Activated CD8-positive, alpha-beta T cell treated with anti-CD3 and anti-CD28 coated beads, Interleukin-2, amount 10 ng/mL, durations not matched to agents 7 days and 5 days (primary cell): ENCODE data around the gene FANCL. TPM values are rescaled to one million over a fixed set of nuclear protein-coding genes. Genes with fewer than 3 reads are reported as not detected.
A peak's percentile ranks its signal among the peaks of the same experiment; 100 is the strongest.
"Not testable (repeated sequence)": the region's sequence is repeated elsewhere in the genome, so short reads cannot be mapped to it uniquely, and the experiment has no call there.

Experiments used
- ATAC-seq: fragments of 150-1000 bp; cut with Tn5 transposase; one replicate; pipeline ENCODE4 v1.10.0; 2021; ENCODE audit warnings: moderate library complexity
- CTCF ChIA-PET: fragments of 350-600 bp; sonication (Branson Sonifier 250); formaldehyde crosslinking; loops from one replicate; lab custom pipeline; 2021; ENCODE audit warnings: antibody characterized with exemption; lab: Charles Lee
- POLR2A ChIA-PET: fragments of 350-600 bp; sonication (Branson Sonifier 250); formaldehyde crosslinking; loops from one replicate; lab custom pipeline; 2021; ENCODE audit warnings: antibody characterized with exemption; lab: Charles Lee
- DNase-seq: peaks from one replicate; pipeline ENCODE4 v3.0.0-alpha.2; 2020
- H3K27ac Mint-ChIP-seq: one replicate; pipeline ENCODE4 v1.8.0; 2021; ENCODE audit warnings: mild to moderate bottlenecking, mixed read lengths
- H3K27me3 Mint-ChIP-seq: one replicate; pipeline ENCODE4 v1.8.0; 2021; ENCODE audit warnings: low read depth, mixed read lengths
- H3K36me3 Mint-ChIP-seq: one replicate; pipeline ENCODE4 v1.8.0; 2021; ENCODE audit warnings: low read depth, mixed read lengths
- H3K4me1 Mint-ChIP-seq: one replicate; pipeline ENCODE4 v1.8.0; 2021; ENCODE audit warnings: low read depth, mixed read lengths
- H3K4me3 Mint-ChIP-seq: one replicate; pipeline ENCODE4 v1.8.0; 2021; ENCODE audit warnings: mild to moderate bottlenecking, mixed read lengths
- H3K9me3 Mint-ChIP-seq: one replicate; pipeline ENCODE4 v1.8.0; 2022; ENCODE audit warnings: mixed read lengths; ENCODE audit not compliant: insufficient read depth
- total RNA-seq, 2 experiments: library from RNA; stranded (reverse); gene quantifications; one replicate each; pipeline ENCODE4 v1.2.3, GENCODE V29; 2021

The FANCL gene
- 10 to 100 TPM; 16.6 to 19.2 TPM for total RNA-seq

GRCh38 chr2:58240670-58241545, at the start of gene FANCL:
Gene FANCL, minus strand, starts transcription at chr2:58241325. Its CDS starts 12 bp downstream, at chr2:58241313.
- Mint-ChIP-seq H3K36me3 (no peaks in the 10 kb centered on the region), H3K4me3 (peak within 1 kb of the TSS; percentile 86), H3K27me3 (peaks cover 11% of the 10 kb centered on the region), H3K9me3 (no peaks in the 10 kb centered on the region), H3K27ac (peak within 1 kb of the TSS; percentile 85), H3K4me1 (peaks cover 31% of the 10 kb centered on the region)
- ChIA-PET CTCF (interaction anchor here (0.7 to 1.0 kb wide), 3 partner anchors 42 to 335 kb away, joined by 3 read pairs; no protein-coding TSS in a partner anchor), POLR2A (interaction anchor here (0.6 to 1.0 kb wide), 3 partner anchors 35 to 816 kb away, joined by 3 to 4 read pairs (median 3); no protein-coding TSS in a partner anchor)
- peak; percentile 85 for ATAC-seq
- peak; percentile 80 for DNase-seq

GRCh38 chr2:58289029-58289428, 47.9 kb upstream of the FANCL start:
- no peak overlapping the region for H3K27ac Mint-ChIP-seq
- ATAC-seq (no peak), DNase-seq (no peak)
- CTCF ChIA-PET = no interaction called here
- peaks cover 9% of the 10 kb centered on the region for H3K27me3 Mint-ChIP-seq
- H3K9me3 Mint-ChIP-seq = no peaks in the 10 kb centered on the region
- POLR2A ChIA-PET = no interaction called here
- no peaks in the 10 kb centered on the region for H3K4me1 Mint-ChIP-seq
- no peak overlapping the region for H3K4me3 Mint-ChIP-seq
- H3K36me3 Mint-ChIP-seq = no peaks in the 10 kb centered on the region

GRCh38 chr2:58283931-58284330, 42.8 kb upstream of the FANCL start:
- POLR2A ChIA-PET = no interaction called here
- DNase-seq (no peak), ATAC-seq (no peak)
- Mint-ChIP-seq H3K4me1 (no peaks in the 10 kb centered on the region), H3K9me3 (no peaks in the 10 kb centered on the region), H3K27ac (no peak overlapping the region), H3K36me3 (no peaks in the 10 kb centered on the region), H3K27me3 (peaks cover 10% of the 10 kb centered on the region), H3K4me3 (no peak overlapping the region)
- CTCF ChIA-PET = no interaction called here

DNA sequence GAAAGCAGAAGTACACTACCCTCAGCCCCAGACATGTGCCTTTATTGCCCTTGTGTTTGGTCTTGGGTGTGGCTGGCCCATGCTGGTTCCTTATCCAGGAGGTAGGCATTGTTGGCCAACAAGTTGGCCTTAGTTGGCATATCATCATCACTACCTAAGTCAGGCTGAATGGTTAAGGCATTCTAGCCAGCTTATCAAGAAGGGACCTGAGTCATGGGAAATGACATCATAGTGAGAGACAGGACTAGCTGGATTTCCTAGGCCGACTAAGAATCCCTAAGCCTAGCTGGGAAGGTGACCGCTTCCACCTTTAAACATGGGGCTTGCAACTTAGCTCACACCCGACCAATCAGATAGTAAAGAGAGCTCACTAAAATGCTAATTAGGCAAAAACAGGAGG, 34.0 kb upstream of the FANCL start:
- POLR2A ChIA-PET, H3K9me3 Mint-ChIP-seq, ATAC-seq, H3K4me1 Mint-ChIP-seq, DNase-seq, H3K4me3 Mint-ChIP-seq, CTCF ChIA-PET, H3K27me3 Mint-ChIP-seq, H3K36me3 Mint-ChIP-seq, H3K27ac Mint-ChIP-seq: not testable (repeated sequence)

GRCh38 chr2:58271826-58272225, 30.7 kb upstream of the FANCL start:
- Mint-ChIP-seq H3K4me1 (no peaks in the 10 kb centered on the region), H3K9me3 (no peaks in the 10 kb centered on the region), H3K27ac (no peak overlapping the region), H3K4me3 (no peak overlapping the region), H3K36me3 (no peaks in the 10 kb centered on the region), H3K27me3 (no peaks in the 10 kb centered on the region)
- DNase-seq = no peak
- CTCF ChIA-PET = no interaction called here
- no peak for ATAC-seq
- POLR2A ChIA-PET = no interaction called here

- H3K36me3 Mint-ChIP-seq = no peaks in the 10 kb centered on the region
- no peaks in the 10 kb centered on the region for H3K4me1 Mint-ChIP-seq
- no peak for DNase-seq
- no peak overlapping the region for H3K27ac Mint-ChIP-seq
- H3K9me3 Mint-ChIP-seq = no peaks in the 10 kb centered on the region
- no peak for ATAC-seq
- CTCF ChIA-PET = interaction anchor here (0.9 kb wide), 1 partner anchor 363 kb away, joined by 3 read pairs; no protein-coding TSS in a partner anchor
- POLR2A ChIA-PET = no interaction called here
- H3K27me3 Mint-ChIP-seq = no peaks in the 10 kb centered on the region
- H3K4me3 Mint-ChIP-seq = no peak overlapping the region
Observed at GRCh38 chr2:58268685-58269084, 27.6 kb upstream of the FANCL start.

DNA sequence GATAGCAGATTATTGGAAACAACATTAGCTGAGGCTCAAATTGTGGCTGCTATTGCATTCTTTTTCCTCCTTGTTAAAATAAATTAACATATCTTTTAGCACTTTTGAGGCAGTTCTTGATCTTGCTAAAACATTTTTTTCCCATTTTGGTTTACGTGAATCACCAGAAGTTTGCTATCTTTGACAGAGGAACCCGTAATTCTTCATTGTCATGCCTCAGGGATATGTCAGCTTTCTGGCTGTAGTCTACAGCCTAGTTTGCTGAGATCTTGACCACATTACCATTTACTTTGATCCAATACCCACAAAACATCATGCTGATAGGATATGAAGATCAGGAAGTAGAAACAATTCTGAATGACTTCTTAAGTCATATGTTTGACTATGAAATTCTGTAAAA, 25.1 kb upstream of the FANCL start:
- H3K4me3 Mint-ChIP-seq = no peak overlapping the region
- POLR2A ChIA-PET = no interaction called here
- ATAC-seq (no peak), DNase-seq (no peak)
- no peak overlapping the region for H3K27ac Mint-ChIP-seq
- no peaks in the 10 kb centered on the region for H3K36me3 Mint-ChIP-seq
- H3K9me3 Mint-ChIP-seq = peaks cover 5% of the 10 kb centered on the region
- H3K4me1 Mint-ChIP-seq = no peaks in the 10 kb centered on the region
- H3K27me3 Mint-ChIP-seq = no peaks in the 10 kb centered on the region
- CTCF ChIA-PET = no interaction called here

DNA sequence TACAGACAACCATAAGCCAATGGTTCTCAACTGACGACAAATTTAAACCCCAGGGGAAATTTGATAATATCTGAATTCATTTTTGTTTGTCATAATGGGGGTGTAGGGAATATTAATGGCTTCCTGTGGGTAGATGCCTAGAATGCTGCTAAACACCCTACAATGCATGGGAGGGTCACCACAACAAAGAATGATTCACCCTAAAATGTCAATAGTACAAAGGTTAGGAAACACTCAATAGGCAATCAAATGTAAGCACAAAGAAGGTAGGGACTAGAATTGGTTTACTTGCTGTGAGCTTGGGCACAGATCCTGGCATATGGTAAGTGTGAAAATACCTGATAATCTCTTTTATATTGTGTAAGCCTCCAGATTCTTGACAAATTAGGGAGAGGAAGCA, 20.1 kb upstream of the FANCL start:
- Mint-ChIP-seq H3K4me1 (no peaks in the 10 kb centered on the region), H3K36me3 (no peaks in the 10 kb centered on the region), H3K4me3 (no peak overlapping the region), H3K9me3 (peaks cover 5% of the 10 kb centered on the region), H3K27ac (no peak overlapping the region), H3K27me3 (no peaks in the 10 kb centered on the region)
- ATAC-seq (no peak), DNase-seq (no peak)
- ChIA-PET CTCF (no interaction called here), POLR2A (no interaction called here)

GRCh38 chr2:58258456-58258855, 17.3 kb upstream of the FANCL start:
- H3K4me1 Mint-ChIP-seq, POLR2A ChIA-PET, CTCF ChIA-PET, DNase-seq, H3K27ac Mint-ChIP-seq, H3K27me3 Mint-ChIP-seq, H3K9me3 Mint-ChIP-seq, ATAC-seq, H3K4me3 Mint-ChIP-seq, H3K36me3 Mint-ChIP-seq: not testable (repeated sequence)

- H3K9me3 Mint-ChIP-seq, H3K27ac Mint-ChIP-seq, ATAC-seq, H3K27me3 Mint-ChIP-seq, H3K36me3 Mint-ChIP-seq, H3K4me3 Mint-ChIP-seq, POLR2A ChIA-PET, H3K4me1 Mint-ChIP-seq, DNase-seq, CTCF ChIA-PET: not testable (repeated sequence)
Observed at GRCh38 chr2:58251331-58252201, 10.4 kb upstream of the FANCL start.

GRCh38 chr2:58241546-58241864, 380 bp upstream of the FANCL start:
- no peaks in the 10 kb centered on the region for H3K36me3 Mint-ChIP-seq
- H3K27ac Mint-ChIP-seq = peak overlapping the region; percentile 85
- no peak for DNase-seq
- H3K27me3 Mint-ChIP-seq = peaks cover 12% of the 10 kb centered on the region
- H3K9me3 Mint-ChIP-seq = no peaks in the 10 kb centered on the region
- ChIA-PET CTCF (interaction anchor here (1.0 kb wide), 2 partner anchors 142 to 336 kb away, joined by 3 read pairs; no protein-coding TSS in a partner anchor), POLR2A (interaction anchor here (0.6 to 1.0 kb wide), 3 partner anchors 36 to 816 kb away, joined by 3 to 4 read pairs (median 3); no protein-coding TSS in a partner anchor)
- peaks cover 29% of the 10 kb centered on the region for H3K4me1 Mint-ChIP-seq
- no peak for ATAC-seq
- peak overlapping the region; percentile 86 for H3K4me3 Mint-ChIP-seq
